ENCODE data around the gene HLA-DMA. TPM values are rescaled to one million over a fixed set of nuclear protein-coding genes. Genes with fewer than 3 reads are reported as not detected.

HLA-DMA gene
- 12.6 TPM for polyA plus RNA-seq (ENCODE audit: insufficient read length)

- DNase-seq (ENCODE audit: low read depth) = no peak
Observed at GRCh38 chr6:32952817-32953739, at the start of gene HLA-DMA. HLA-DMA (minus strand) TSS chr6:32953097; CDS start chr6:32953036, 61 bp downstream.

DNA sequence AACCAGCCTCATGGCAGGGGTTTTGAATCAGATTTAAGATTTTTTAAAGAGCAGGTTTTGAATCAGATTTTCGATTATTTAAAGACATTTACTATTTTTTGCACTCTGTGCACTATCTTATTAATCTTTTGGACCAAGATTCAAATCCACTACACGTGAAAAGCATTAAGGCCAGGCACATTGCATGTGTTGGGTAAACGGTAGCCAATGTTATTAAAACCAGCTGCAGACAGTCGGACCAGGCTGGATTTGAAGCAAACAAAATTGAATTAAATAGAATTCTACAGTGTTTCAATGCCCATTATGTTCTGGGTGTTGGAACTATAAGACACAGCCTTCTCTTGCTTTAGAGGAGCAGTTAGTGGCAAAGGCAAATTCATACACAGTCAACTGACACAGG, 48.8 kb upstream of the HLA-DMA start:
- no peak for DNase-seq (ENCODE audit: low read depth)

- DNase-seq (ENCODE audit: low read depth) = no peak
Observed at GRCh38 chr6:33000055-33000454, 47.2 kb upstream of the HLA-DMA start.

DNA sequence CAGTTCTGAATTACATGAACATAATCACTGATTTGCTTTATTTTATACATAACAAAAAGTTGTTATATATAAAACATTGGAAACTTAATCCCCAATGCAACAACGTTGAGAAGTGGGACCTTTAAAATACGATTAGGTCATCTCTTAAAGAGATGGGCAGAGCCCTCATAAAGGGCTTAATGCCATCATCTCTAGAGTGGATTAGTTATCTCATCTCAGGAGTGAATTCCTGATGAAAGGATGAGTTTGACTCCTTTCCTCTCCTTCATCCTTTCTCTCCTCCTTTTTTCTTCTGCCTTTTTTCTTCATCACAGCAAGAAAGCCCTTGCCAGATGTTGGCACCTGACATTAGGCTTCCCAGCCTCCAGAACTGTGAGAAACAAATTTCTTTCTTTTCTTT, 42.6 kb upstream of the HLA-DMA start:
- DNase-seq (ENCODE audit: low read depth) = no peak

GRCh38 chr6:32993363-32993973, 40.6 kb upstream of the HLA-DMA start:
- no peak for DNase-seq (ENCODE audit: low read depth)

DNA sequence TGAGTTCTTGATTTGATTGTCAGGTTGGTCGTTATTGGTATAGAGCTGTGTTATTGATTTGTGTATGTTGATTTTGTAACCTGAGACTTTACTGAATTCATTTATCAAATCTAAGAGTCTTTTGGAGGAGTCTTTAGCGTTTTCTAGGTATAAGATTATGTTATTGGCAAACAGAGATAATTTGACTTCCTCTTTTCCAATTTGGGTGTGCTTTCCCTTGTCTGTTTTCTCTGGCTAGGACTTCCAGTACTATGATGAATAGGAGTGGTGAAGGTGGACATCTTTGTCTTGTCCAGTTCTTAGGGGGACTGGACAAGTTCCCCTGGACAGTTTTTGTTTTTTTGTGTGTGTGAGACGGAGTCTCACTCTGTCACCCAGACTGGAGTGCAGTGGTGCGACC, 39.1 kb upstream of the HLA-DMA start:
- DNase-seq (ENCODE audit: low read depth) = no peak

- DNase-seq (ENCODE audit: low read depth) = no peak
Observed at GRCh38 chr6:32989368-32989767, 36.5 kb upstream of the HLA-DMA start.

- no peak for DNase-seq (ENCODE audit: low read depth)
Observed at GRCh38 chr6:32984622-32985389, 31.9 kb upstream of the HLA-DMA start.

GRCh38 chr6:32983964-32984621, 31.2 kb upstream of the HLA-DMA start:
- no peak for DNase-seq (ENCODE audit: low read depth)

DNA sequence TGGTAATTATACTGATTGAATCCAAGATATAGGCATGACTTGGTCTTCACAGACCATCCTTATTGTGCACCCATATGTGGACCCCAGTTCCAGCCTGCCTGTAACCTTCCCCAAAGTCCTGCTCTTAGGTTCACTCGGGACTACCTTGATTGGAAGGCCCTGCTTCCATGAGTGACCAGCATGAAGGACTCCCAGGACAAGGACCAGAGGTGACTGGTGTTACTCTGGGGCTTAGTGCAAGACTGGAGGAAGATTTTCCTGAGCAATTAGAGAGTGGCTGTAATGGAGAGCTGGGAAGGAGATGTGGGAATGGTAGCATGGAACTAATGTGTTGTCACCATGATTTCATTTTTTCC, 30.6 kb upstream of the HLA-DMA start:
- DNase-seq (ENCODE audit: low read depth) = no peak

DNA sequence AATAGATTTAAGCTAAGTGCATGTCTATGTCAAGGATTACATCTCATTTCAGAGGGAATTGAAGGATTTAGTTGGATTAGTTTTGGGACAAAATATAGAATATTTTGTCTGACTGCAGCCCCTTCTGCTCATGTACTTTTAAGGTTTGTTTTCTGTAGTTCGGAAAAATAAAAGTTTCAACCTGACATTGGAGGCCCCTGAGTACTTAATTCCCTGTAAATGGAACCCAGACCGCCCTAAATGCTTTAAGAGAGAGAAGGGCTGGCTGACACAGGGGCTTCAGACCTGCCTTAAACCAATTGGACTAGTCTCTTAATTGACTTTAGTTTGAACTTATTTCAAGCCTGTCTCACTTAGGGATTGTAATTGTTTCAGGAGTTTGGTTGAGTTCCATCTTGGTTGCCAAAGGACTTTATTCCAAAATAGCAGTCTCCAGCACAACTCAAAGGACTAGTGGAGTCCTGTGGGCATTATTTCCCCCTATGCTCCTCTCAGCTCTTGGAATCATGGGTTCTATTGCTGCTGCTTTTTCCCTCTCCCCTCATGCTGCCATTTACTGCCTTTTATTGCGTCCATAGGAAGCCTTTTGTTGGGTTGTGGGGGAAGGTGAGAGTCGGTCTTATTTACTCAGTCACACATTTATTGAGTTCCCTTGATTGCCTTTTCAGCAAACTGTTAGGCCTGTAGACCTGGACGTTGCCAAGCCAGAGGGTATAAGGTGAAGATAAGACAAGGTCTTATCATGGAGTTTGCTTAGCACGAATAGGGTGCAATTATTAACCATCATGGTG, 30.0 kb upstream of the HLA-DMA start:
- DNase-seq (ENCODE audit: low read depth) = no peak

- no peak for DNase-seq (ENCODE audit: low read depth)
Observed at GRCh38 chr6:32982084-32982701, 29.3 kb upstream of the HLA-DMA start.

- DNase-seq (ENCODE audit: low read depth) = no peak
Observed at GRCh38 chr6:32980488-32981038, 27.7 kb upstream of the HLA-DMA start.

DNA sequence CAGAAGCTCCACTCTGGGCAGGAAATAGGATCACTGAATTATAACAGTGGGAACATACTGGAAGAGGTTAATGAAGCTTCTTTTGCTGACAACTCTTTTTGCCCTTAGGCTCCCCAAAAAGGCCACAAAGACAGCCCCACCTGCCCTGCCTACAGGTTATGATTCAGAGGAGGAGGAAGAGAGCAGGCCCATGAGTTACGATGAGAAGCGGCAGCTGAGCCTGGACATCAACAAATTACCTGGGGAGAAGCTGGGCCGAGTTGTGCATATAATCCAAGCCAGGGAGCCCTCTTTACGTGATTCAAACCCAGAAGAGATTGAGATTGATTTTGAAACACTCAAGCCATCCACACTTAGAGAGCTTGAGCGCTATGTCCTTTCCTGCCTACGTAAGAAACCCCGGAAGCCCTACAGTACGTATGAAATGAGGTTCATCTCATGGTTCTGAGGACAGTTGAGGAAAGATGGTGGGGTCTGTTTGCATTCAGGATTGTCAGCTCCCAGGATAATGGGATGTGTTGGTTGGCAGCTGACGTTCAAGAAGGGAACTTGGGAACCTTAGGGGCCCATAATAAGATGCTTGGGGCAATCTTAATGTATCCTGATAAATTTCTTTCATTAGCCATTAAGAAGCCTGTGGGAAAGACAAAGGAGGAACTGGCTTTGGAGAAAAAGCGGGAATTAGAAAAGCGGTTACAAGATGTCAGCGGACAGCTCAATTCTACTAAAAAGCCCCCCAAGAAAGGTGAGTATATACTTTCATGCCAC, 27.0 kb upstream of the HLA-DMA start:
- DNase-seq (ENCODE audit: low read depth) = no peak

DNA sequence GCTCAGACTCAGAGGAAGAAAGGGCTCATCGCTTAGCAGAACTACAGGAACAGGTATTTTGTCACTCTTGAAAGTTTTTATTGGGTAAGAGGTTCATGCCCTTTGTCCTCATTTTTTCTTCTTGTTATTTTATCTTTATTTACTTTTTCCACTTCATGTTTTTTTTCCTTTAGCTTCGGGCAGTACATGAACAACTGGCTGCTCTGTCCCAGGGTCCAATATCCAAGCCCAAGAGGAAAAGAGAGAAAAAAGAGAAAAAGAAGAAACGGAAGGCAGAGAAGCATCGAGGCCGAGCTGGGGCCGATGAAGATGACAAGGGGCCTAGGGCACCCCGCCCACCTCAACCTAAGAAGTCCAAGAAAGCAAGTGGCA, 25.0 kb upstream of the HLA-DMA start:
- DNase-seq (ENCODE audit: low read depth) = no peak

DNA sequence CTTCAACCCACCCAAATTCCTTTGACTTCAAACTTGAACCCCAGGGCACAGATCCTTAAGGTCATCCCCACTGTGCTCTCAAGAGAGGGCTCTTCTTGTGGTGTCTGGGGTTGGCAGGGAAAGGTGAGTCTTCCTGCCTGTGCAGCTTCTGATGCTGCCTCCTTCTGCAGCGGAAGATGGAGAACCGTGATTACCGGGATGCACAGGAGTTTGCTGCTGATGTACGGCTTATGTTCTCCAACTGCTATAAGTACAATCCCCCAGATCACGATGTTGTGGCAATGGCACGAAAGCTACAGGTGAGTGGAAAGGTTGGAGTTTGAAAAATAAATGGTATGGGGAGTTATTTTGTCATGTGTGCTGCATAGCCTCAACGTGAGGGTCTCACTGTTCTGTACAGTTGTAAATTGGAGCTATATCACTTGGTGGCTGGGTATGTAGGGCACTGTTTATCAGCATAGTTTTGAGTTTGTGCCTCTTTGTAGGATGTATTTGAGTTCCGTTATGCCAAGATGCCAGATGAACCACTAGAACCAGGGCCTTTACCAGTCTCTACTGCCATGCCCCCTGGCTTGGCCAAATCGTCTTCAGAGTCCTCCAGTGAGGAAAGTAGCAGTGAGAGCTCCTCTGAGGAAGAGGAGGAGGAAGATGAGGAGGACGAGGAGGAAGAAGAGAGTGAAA, 24.5 kb upstream of the HLA-DMA start:
- DNase-seq (ENCODE audit: low read depth) = no peak

- no peak for DNase-seq (ENCODE audit: low read depth)
Observed at GRCh38 chr6:32976334-32977069, 23.6 kb upstream of the HLA-DMA start.

DNA sequence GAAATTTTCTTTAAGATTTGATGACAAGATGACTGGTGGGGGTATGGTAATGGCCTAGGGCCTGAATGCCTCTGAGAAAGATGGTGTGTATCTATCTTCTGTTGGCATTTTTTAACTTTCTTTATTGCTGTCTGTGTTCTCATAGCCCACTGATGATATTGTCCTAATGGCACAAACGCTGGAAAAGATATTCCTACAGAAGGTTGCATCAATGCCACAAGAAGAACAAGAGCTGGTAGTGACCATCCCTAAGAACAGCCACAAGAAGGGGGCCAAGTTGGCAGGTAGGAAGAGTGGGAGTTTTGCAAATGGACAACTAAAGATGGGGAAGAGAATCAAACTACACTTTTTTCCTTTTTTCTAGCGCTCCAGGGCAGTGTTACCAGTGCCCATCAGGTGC, 23.0 kb upstream of the HLA-DMA start:
- no peak for DNase-seq (ENCODE audit: low read depth)
